H1 (cell line): ENCODE results near the gene PHLPP1. TPM values are rescaled to one million over a fixed set of nuclear protein-coding genes. Genes with fewer than 3 reads are reported as not detected.

ENCODE experiments used
- ASH2L ChIP-seq: fragments of 200-600, 300-600 bp; sonication (generic); IDR thresholded peaks from one replicate; pipeline ENCODE4 v1.7.1; 2017; ENCODE audit warnings: low read length
- CBX5 ChIP-seq: fragments of 300-800, 300-1000 bp; sonication (generic); IDR thresholded peaks from 2 replicates; pipeline ENCODE4 v1.7.1; 2016; ENCODE audit warnings: antibody characterized with exemption, low read length, low read depth
- E2F6 ChIP-seq: IDR thresholded peaks from 2 replicates; pipeline ENCODE4 v1.6.1; 2012; ENCODE audit warnings: inconsistent platforms
- JUND ChIP-seq: IDR thresholded peaks from 2 replicates; pipeline ENCODE4 v1.6.1; 2011; ENCODE audit warnings: mild to moderate bottlenecking, improper control_type of control experiment, low read length
- SUZ12 ChIP-seq: fragments of 200-600 bp; sonication (generic); IDR thresholded peaks from 2 replicates; pipeline ENCODE4 v1.6.1; 2012; ENCODE audit warnings: mild to moderate bottlenecking, inconsistent platforms, low read length, moderate library complexity, mixed read lengths
- TAF1 ChIP-seq: IDR thresholded peaks from 2 replicates; pipeline ENCODE4 v1.6.1; 2011; ENCODE audit warnings: mild to moderate bottlenecking, low read depth, low read length
- polyA plus RNA-seq, 7 experiments: library from polyadenylated mRNA; depleted of rRNA in 3 of 7; stranded (reverse) in 5 of 7; unstranded in 2 of 7; fragments of >200 nt in 5 of 7; fragments of 200-250 nt in 2 of 7; gene quantifications; 1 replicate in 5 of 7; 2 replicates in 1 of 7; 4 replicates in 1 of 7; pipeline versions ENCODE4 v1.2.1 to v1.2.3, GENCODE V29; 2011 to 2013; ENCODE audit warnings: missing spikeins in 2 of 7, mixed read lengths in 2 of 7
- total RNA-seq: library from RNA; stranded (reverse); fragmentation: NEBNext Ultra II Directional; extraction: Animal tissue kit (Norgen Biotek cat#: 25700); gene quantifications from 2 replicates; pipeline ENCODE4 v1.2.1, GENCODE V29; 2021
- TF ChIP-seq, protein P1 (sequence below), 3 experiments: IDR thresholded peaks; 1 replicate in 2 of 3; 2 replicates in 1 of 3; pipeline versions ENCODE4 v1.5.1 to v1.6.1; 2011; ENCODE audit warnings: low read length in 3 of 3, mild to moderate bottlenecking in 3 of 3, inconsistent platforms in 2 of 3, low read depth in 1 of 3, moderate library complexity in 1 of 3; ENCODE audit not compliant: insufficient read depth in 1 of 3; ENCODE audit errors: control extremely low read depth in 1 of 3

The PHLPP1 gene
- total and polyA plus RNA-seq, 2 of the 8 experiments (the other 6 are each of a cell fraction or from before 2014, with no cell fraction given): 28.0 to 66.3 TPM

GRCh38 chr18:62720766-62721613 is 5.6 kb downstream of the PHLPP1 start (continued):
- TF ChIP-seq, protein P1, sequence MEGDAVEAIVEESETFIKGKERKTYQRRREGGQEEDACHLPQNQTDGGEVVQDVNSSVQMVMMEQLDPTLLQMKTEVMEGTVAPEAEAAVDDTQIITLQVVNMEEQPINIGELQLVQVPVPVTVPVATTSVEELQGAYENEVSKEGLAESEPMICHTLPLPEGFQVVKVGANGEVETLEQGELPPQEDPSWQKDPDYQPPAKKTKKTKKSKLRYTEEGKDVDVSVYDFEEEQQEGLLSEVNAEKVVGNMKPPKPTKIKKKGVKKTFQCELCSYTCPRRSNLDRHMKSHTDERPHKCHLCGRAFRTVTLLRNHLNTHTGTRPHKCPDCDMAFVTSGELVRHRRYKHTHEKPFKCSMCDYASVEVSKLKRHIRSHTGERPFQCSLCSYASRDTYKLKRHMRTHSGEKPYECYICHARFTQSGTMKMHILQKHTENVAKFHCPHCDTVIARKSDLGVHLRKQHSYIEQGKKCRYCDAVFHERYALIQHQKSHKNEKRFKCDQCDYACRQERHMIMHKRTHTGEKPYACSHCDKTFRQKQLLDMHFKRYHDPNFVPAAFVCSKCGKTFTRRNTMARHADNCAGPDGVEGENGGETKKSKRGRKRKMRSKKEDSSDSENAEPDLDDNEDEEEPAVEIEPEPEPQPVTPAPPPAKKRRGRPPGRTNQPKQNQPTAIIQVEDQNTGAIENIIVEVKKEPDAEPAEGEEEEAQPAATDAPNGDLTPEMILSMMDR (IDR thresholded peaks at IDR 0.05; ENCODE audit: control extremely low read depth in 1 of 3, insufficient read depth in 1 of 3, low read depth in 1 of 3, low read length in 3 of 3): no peak
- TF ChIP-seq TAF1 (no peak), SUZ12 (no peak), E2F6 (no peak), JUND (no peak), CBX5 (no peak), ASH2L (no peak)
